T-helper 1 cell treated with Interleukin-12 subunit alpha and Interleukin-12 subunit beta and Interleukin-4 antibody, amounts not matched to agents 30 μg/mL and 1 μg/mL, for 36 hours (primary cell): Measurements from ENCODE around the gene PCK1.
"Not testable (repeated sequence)": the region's sequence is repeated elsewhere in the genome, so short reads cannot be mapped to it uniquely, and the experiment has no call there.

ENCODE experiments used
- H3K27ac Mint-ChIP-seq: one replicate; pipeline ENCODE4 v1.8.0; 2021; ENCODE audit warnings: mild to moderate bottlenecking, mixed read lengths
- H3K27me3 Mint-ChIP-seq: one replicate; pipeline ENCODE4 v1.8.0; 2021; ENCODE audit warnings: low read depth, mixed read lengths
- H3K36me3 Mint-ChIP-seq: one replicate; pipeline ENCODE4 v1.8.0; 2021; ENCODE audit warnings: low read depth, mixed read lengths
- H3K4me1 Mint-ChIP-seq: one replicate; pipeline ENCODE4 v1.8.0; 2021; ENCODE audit warnings: low read depth, mixed read lengths
- H3K4me3 Mint-ChIP-seq: one replicate; pipeline ENCODE4 v1.8.0; 2021; ENCODE audit warnings: mild to moderate bottlenecking, moderate library complexity, mixed read lengths
- H3K9me3 Mint-ChIP-seq: one replicate; pipeline ENCODE4 v1.8.0; 2021; ENCODE audit warnings: mixed read lengths

Gene PCK1

DNA sequence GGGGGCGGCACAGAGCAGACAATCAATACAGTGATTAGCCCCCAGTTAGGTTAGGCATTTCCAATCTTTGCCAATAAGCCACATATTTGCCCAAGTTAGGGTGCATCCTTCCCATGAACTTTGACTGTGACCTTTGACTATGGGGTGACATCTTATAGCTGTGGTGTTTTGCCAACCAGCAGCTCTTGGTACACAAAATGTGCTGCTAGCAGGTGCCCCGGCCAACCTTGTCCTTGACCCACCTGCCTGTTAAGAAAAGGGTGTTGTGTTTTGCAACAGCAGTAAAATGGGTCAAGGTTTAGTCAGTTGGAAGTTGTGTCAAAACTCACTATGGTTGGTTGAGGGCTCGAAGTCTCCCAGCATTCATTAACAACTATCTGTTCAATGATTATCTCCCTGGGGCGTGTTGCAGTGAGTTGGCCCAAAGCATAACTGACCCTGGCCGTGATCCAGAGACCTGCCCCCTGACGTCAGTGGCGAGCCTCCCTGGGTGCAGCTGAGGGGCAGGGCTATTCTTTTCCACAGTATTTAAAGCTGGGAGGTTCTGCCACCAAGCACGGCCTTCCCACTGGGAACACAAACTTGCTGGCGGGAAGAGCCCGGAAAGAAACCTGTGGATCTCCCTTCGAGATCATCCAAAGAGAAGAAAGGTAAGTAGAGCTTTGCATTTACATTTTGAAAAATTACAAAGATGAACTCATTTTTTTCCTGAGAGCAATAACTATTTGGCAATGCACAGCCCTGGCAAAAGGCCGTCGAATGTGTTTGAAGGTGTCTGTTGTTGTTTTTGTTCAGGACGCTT lies at the start of gene PCK1:
PCK1 (plus strand) TSS at position 557 of the 802 bp plus-strand sequence. CDS start 302 bp downstream, outside the sequence.
- H3K27ac Mint-ChIP-seq, result no peak within 1 kb of the TSS
- H3K36me3 Mint-ChIP-seq, result no peaks in the 10 kb centered on the region
- no peak within 1 kb of the TSS for H3K4me3 Mint-ChIP-seq
- H3K9me3 Mint-ChIP-seq, result no peaks in the 10 kb centered on the region
- peaks cover 12% of the 10 kb centered on the region for H3K27me3 Mint-ChIP-seq
- H3K4me1 Mint-ChIP-seq, result no peaks in the 10 kb centered on the region

DNA sequence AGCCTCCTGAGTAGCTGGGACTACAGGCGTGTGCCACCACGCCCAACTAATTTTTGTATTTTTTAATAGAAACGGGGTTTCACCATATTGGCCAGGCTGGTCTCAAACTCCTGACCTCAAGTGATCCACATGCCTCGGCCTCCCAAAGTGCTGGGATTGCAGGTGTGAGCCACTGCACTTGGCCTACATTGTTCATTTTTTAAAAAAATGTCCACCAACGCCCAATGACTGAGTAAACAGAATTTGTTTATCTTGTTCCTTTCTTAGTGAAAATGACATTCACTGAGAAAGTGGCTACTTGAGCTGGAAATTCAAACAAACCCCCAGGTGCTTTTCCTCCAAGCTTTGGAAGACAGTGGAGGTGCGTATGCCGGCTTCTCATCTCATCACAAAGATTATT lies 49.2 kb upstream of the PCK1 start:
- H3K9me3 Mint-ChIP-seq, H3K4me1 Mint-ChIP-seq, H3K27ac Mint-ChIP-seq, H3K4me3 Mint-ChIP-seq, H3K36me3 Mint-ChIP-seq: not testable (repeated sequence)
- peaks cover 27% of the 10 kb centered on the region for H3K27me3 Mint-ChIP-seq

DNA sequence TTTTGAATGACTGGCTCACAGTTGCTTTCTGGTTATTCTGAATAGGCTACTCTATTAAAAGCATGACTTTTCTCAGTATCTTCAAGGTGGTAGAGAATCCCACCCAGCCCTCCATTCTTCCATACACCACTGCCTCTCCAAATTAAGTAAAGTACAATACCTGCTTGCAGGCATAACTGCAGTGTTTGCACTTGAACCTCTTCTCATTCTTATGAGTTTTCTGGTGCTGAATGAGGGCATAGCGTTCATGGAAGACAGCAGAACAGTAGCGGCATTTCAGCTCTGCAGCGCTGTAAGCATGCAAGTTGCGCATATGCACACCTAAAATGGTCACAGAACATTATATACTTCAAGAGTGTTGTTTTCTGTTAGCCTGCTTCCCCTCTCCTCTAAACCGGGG lies 48.5 kb upstream of the PCK1 start:
- H3K36me3 Mint-ChIP-seq, result no peaks in the 10 kb centered on the region
- no peak overlapping the region for H3K4me3 Mint-ChIP-seq
- no peaks in the 10 kb centered on the region for H3K9me3 Mint-ChIP-seq
- peaks cover 30% of the 10 kb centered on the region for H3K27me3 Mint-ChIP-seq
- H3K27ac Mint-ChIP-seq, result no peak overlapping the region
- no peaks in the 10 kb centered on the region for H3K4me1 Mint-ChIP-seq

DNA sequence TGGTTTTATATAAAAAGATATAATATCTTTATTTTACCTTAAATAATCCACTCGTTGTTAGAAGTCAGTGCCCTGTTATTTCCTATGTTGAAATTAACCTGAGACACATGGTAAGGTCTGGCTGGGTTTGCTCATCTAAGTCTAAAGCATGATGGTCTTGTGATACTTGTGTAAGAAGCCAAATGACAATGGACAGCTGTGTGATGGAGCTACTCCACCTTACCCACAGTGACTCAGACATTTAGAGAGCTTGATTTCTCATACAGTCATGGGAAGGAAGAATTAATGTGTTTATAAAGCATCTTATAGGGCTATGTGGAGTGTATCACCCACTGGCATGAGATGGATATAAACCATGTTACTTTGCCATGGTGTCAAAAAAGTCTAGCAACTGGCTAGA lies 47.7 kb upstream of the PCK1 start:
- Mint-ChIP-seq H3K9me3 (no peaks in the 10 kb centered on the region), H3K4me3 (no peak overlapping the region), H3K27ac (no peak overlapping the region), H3K4me1 (no peaks in the 10 kb centered on the region), H3K27me3 (peaks cover 27% of the 10 kb centered on the region), H3K36me3 (no peaks in the 10 kb centered on the region)

DNA sequence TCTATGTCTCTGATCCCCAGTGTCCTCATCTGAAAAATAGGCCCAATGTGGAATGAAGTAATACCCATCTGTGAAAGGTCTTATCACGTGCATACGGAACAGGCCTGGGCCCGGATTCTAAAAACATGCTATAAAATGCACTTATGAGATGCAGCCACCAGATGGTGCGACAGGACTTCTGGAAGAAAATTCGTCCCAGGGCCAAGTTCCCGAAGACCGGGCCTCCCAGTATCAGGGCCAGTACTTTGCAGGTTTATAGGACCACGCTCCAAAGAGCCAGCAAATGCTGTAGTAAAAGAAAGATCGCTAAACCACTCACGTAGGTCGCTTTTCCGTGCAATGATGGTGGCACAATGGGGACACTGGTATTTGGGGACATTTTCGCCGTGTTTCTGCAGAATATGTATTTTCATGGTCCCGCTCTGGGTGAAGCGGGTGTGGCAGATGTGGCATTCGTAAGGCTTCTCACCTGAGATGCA lies 46.6 kb upstream of the PCK1 start:
- H3K4me3 Mint-ChIP-seq, result no peak overlapping the region
- H3K27me3 Mint-ChIP-seq, result peaks cover 17% of the 10 kb centered on the region
- no peaks in the 10 kb centered on the region for H3K9me3 Mint-ChIP-seq
- no peaks in the 10 kb centered on the region for H3K4me1 Mint-ChIP-seq
- H3K27ac Mint-ChIP-seq, result no peak overlapping the region
- no peaks in the 10 kb centered on the region for H3K36me3 Mint-ChIP-seq

DNA sequence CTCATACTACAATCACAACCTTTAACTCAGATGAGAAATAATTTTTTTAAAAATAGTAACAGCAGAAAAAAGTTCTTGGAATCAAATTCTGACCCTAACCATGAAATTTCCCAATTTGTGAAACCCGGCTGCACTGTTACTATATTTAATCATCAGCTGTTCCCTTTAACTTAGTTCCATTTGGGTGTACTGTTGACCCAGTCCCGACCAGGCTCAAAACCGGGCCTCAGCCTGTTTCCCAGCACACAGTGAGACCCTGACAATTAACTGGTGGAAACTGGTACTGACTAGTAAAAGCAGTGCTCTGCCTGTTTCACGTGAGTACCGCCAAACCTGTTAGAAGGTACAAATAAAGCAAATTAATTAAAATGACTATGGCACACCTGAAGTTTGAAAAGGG lies 43.0 kb upstream of the PCK1 start:
- Mint-ChIP-seq H3K9me3 (no peaks in the 10 kb centered on the region), H3K4me3 (no peak overlapping the region), H3K27ac (no peak overlapping the region), H3K27me3 (peaks cover 23% of the 10 kb centered on the region), H3K36me3 (no peaks in the 10 kb centered on the region), H3K4me1 (peaks cover 5% of the 10 kb centered on the region)

DNA sequence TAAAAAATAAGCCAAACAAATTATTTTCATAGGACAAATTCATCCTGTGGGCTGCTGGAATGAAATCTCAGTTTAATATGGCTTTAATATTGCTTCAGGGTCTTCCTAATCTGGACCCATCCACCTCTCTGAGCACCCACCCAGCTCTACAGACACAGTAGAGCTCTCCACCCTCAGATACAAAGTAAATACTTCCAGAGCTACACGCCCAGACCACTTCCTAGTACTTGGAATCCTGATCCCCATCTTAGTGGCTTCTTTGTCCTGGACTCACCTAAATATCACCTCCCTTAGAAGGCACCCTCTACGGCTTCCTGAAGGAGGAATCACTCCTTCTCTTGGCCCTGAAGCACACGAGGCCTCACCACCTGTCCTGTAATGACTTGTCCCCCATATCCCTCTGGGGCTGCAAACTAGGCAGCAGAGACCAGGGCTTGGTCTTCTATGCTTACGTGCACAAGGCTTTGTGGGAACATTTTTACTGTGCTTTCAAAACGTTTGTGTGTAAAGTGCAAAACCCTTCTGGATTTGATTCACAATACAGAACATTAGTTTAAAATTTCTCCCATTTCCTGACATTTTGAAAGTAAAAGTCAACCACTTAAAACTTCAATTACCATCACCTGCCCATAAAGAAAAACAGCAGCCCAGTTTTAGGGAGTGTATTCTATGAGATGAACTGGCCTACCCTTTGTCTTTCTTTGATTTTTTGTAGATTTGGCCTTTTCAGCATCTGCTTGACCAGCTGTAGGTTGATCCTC lies 38.4 kb upstream of the PCK1 start:
- H3K27ac Mint-ChIP-seq, result no peak overlapping the region
- H3K9me3 Mint-ChIP-seq, result no peaks in the 10 kb centered on the region
- no peaks in the 10 kb centered on the region for H3K36me3 Mint-ChIP-seq
- H3K4me3 Mint-ChIP-seq, result no peak overlapping the region
- peaks cover 10% of the 10 kb centered on the region for H3K4me1 Mint-ChIP-seq
- H3K27me3 Mint-ChIP-seq, result peaks cover 14% of the 10 kb centered on the region

DNA sequence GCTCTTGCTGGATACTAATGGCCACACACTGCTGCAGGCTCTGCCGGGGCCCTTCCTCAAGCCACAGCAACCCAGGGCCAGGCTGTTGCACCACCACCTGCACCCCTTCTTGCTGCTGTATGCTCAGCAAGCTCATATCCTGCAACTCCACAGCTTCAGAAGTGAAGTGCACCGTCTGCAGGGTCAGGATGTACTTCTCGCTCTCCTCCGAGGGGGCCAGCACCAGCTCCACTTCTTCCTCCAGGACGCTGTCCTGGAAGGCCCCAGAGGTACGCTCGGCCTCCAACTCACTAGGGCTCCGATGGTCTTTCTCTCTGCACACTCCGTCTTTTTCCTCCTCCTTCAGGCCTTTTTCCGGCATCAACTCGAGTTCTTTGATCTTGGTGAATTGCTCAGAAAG lies 37.1 kb upstream of the PCK1 start:
- Mint-ChIP-seq H3K4me1 (peaks cover 10% of the 10 kb centered on the region), H3K4me3 (no peak overlapping the region), H3K27ac (no peak overlapping the region), H3K27me3 (peaks cover 14% of the 10 kb centered on the region), H3K9me3 (no peaks in the 10 kb centered on the region), H3K36me3 (no peaks in the 10 kb centered on the region)

DNA sequence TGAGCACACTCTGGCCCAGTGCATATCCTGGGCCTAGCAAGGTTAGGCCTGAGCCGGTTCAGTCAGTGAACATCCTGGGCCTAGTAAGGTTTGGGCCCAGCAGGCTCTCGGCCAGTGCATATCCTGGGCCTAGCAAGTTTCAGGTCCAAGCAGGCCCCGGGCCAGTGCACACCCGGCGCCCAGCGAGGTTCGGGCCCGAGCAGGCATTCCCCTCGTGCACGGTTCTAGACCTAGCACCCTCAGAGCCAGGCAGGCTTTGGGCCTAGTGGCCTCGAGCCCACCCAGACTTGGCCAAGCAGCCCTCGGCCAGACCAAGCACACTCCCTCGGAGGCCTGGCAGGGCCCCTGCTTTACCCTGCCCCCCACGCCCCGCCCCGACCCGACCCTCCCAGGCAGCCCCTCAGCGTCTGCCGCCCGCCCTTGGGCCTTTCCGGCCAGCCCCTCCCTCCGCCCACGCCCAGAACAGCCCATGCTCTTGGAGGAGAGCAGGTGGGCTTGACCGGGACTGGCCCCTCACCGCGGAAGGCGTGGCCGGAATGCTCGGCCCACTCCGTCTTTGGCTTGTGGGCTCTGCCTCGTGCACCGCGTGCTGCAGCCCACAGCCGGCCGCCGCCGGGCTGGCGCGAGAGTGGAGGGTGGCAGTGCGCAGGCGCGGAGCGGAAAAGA lies 36.3 kb upstream of the PCK1 start, which contains the start of gene CTCFL:
CTCFL (minus strand) TSS at position 630 of the 666 bp plus-strand sequence. CDS start 935 bp downstream, outside the sequence.
- no peaks in the 10 kb centered on the region for H3K9me3 Mint-ChIP-seq
- H3K4me3 Mint-ChIP-seq, result no peak within 1 kb of the TSS
- peaks cover 10% of the 10 kb centered on the region for H3K4me1 Mint-ChIP-seq
- peaks cover 10% of the 10 kb centered on the region for H3K27me3 Mint-ChIP-seq
- H3K27ac Mint-ChIP-seq, result no peak within 1 kb of the TSS
- no peaks in the 10 kb centered on the region for H3K36me3 Mint-ChIP-seq

DNA sequence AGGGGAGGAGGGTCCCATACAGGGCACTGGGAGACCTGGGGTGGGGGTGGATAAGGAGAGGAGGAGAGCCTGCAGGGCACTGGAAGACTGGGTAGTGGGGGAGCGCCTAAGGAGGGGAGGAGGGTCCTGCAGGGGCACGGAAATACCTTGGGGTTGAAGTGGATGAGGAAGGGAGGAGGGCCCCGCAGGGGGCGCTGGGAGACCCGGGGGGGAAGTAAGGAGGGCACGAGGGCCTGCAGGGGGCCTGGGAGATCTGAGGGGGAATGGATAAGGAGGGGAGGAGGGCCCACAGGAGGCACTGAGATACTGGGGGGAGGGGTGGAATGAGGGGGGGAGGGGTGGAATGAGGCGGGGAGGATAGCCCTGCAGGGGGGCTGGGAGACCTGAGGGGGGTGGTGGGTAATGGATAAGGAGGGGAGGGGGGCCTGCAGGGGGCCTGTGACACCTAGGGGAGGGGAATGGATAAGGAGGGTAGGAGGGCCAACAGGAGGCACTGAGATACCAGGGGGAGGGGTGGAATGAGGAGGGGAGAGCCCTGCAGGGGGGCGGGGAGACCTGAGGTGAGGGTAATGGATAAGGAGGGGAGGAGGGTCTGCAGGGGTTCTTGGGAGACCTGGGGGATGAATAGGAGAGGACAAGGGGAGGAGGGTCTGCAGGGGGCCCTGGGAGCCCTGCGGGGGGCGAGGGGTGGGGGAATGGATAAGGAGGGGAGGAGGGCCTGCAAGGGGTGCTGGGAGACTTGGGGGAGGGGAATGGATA lies 35.4 kb upstream of the PCK1 start:
- Mint-ChIP-seq H3K4me3 (no peak overlapping the region), H3K4me1 (peaks cover 10% of the 10 kb centered on the region), H3K9me3 (no peaks in the 10 kb centered on the region), H3K36me3 (no peaks in the 10 kb centered on the region), H3K27me3 (peaks cover 9% of the 10 kb centered on the region), H3K27ac (no peak overlapping the region)

DNA sequence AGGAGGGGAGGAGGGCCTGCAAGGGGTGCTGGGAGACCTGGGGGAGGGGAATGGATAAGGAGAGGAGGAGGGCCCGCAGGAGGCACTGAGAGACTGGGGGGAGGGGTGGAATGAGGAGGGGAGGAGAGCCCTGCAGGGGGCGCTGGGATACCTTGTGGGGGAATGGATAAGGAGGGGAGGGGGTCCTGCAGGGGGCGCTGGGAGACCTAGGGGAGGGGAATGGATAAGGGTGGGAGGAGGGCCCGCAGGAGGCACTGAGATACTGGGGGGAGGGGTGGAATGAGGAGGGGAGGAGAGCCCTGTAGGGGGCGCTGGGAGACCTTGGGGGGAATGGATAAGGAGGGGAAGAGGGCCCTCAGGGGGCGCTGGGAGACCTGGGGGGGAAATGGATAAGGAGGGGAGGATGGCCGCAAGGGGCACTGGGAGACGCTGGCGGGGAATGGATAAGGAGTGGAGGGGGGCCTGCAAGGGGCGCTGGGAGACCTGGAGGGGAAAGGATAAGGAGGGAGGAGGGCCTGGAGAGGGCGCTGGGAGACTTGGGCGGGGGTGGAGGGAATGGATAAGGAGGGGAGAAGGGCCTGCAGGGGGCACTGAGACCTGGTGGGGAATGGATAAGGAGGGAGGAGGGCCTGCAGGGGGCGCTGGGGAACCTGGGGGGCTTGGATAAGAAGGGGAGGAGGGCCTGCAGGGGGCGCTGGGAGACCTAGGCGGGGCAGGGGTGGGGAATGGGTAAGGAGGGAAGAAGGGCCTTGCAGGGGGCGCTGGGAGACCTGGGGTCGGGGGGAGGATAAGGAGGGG lies 34.6 kb upstream of the PCK1 start:
- H3K27me3 Mint-ChIP-seq, result peaks cover 10% of the 10 kb centered on the region
- peaks cover 10% of the 10 kb centered on the region for H3K4me1 Mint-ChIP-seq
- no peaks in the 10 kb centered on the region for H3K9me3 Mint-ChIP-seq
- no peaks in the 10 kb centered on the region for H3K36me3 Mint-ChIP-seq
- no peak overlapping the region for H3K4me3 Mint-ChIP-seq
- H3K27ac Mint-ChIP-seq, result no peak overlapping the region

DNA sequence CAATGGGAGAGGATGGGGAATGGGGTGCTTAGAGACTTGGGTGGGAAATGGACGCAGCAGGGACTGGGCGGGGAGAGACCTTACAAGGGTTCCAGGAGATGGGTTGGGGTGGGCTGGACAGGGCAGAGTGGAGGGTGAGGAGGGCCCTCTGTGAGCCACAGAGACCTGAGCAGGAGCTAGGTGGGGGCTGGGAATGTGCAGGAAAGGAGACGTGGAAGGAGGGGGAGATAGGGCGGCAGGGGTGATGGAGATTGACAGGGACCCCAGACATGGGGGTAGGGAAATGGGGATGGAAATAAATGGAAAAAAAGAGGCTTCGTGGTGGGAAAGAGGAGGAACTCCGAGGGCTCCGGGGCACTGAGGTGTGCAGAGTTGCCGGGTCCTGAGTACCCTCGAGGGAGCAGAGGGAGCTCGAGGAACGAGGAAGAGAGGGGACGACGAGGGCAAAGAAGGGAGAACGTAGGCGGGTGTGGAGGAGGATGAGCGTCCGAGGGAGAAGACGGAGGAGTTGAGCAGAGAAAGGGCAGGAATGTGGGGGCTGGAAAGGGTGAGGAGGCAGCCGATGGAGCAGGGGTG lies 33.9 kb upstream of the PCK1 start:
- peaks cover 10% of the 10 kb centered on the region for H3K4me1 Mint-ChIP-seq
- peaks cover 11% of the 10 kb centered on the region for H3K27me3 Mint-ChIP-seq
- H3K9me3 Mint-ChIP-seq, result no peaks in the 10 kb centered on the region
- H3K36me3 Mint-ChIP-seq, result no peaks in the 10 kb centered on the region
- H3K4me3 Mint-ChIP-seq, result no peak overlapping the region
- H3K27ac Mint-ChIP-seq, result no peak overlapping the region

DNA sequence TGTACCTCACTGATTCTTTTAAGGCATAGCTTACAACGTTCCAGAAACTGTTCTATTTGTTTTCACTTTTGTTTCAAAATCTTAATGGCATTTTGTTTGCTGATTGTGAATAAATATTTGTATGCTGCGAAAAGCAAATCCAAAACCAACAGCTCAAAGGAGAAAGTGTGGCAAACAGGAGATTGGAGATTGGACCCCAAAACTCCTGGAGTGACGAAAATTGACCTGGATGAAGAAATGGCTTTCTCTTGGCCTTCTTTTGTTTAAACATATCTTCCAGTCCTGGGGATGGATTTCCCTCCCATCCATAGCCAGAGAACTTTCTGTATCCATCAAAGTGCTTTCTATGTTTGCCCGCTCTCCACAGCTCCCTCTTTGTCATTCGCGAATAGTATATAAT lies 33.2 kb upstream of the PCK1 start:
- H3K4me1 Mint-ChIP-seq, result peaks cover 7% of the 10 kb centered on the region
- H3K27ac Mint-ChIP-seq, result no peak overlapping the region
- H3K27me3 Mint-ChIP-seq, result peaks cover 14% of the 10 kb centered on the region
- no peak overlapping the region for H3K4me3 Mint-ChIP-seq
- H3K9me3 Mint-ChIP-seq, result no peaks in the 10 kb centered on the region
- no peaks in the 10 kb centered on the region for H3K36me3 Mint-ChIP-seq
